ENCODE measurements around the gene ELMOD1. TPM values are rescaled to one million over a fixed set of nuclear protein-coding genes. Genes with fewer than 3 reads are reported as not detected.
"Not testable (repeated sequence)": the region's sequence is repeated elsewhere in the genome, so short reads cannot be mapped to it uniquely, and the experiment has no call there.

Gene ELMOD1
- total RNA-seq, 3 donors from 2014 or later = not detected

DNA sequence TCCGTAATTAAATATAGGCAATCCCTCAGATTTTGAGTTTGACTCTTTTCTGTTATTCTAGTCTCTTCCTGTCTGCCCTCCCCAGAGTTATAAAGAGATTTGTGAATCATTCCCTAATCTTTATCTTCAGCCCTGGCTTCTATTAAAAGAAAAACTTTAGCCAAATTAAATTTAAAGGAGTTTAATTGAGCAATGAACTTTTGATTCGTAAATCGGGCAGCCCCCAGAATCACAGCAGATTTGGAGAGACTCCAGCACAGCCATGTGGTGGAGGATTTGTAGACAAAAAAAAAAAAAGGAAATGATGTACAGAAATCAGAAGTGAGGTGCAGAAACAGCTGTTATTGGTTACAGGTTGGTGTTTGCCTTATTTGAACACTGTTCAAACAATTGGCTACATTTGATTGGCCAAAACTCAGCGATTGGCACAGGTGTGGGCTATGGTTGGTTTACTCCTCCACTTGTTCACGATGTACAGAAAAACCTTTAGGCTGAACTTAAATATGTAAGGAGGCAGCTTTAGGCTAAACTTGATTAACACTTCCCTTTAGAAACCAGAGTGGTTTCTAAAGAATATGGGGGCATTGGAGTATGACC is 23.1 kb upstream of the ELMOD1 start:
- Mint-ChIP-seq H3K36me3 (ENCODE audit: insufficient read depth) (no peaks in the 10 kb centered on the region), H3K4me3 (no peak overlapping the region)

DNA sequence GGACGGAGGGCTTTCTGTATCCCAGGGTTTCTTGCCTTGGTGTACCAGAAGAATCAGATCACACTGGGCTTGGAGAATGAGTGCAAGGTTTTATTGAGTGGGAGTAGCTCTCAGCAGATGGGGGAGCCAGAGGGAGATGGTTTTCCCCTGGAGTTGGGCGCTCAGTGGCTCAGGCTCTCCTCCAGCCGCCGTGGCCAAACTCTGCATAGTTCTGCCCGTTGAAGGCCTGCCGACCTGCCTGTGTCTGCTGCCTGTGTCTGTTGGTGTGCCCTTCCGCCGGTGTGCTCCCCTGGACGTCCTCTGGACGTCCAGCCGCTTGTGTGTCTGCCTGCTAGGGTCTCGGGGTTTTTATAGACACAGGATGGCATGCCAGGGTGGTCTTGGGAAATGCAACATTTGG is 20.9 kb upstream of the ELMOD1 start:
- peaks cover 23% of the 10 kb centered on the region for H3K4me1 Mint-ChIP-seq (ENCODE audit: low read depth)
- peaks cover 8% of the 10 kb centered on the region for H3K27me3 Mint-ChIP-seq (ENCODE audit: low read depth)
- no peaks in the 10 kb centered on the region for H3K9me3 Mint-ChIP-seq
- ATAC-seq (no peak), DNase-seq (no peak)
- no peak overlapping the region for H3K4me3 Mint-ChIP-seq
- H3K36me3 Mint-ChIP-seq (ENCODE audit: insufficient read depth) = no peaks in the 10 kb centered on the region

More for the DNA sequence above, 23.1 kb upstream of the ELMOD1 start:
- Mint-ChIP-seq H3K27me3 (ENCODE audit: low read depth) (peaks cover 3% of the 10 kb centered on the region), H3K9me3 (no peaks in the 10 kb centered on the region), H3K4me1 (ENCODE audit: low read depth) (peaks cover 40% of the 10 kb centered on the region)
- ATAC-seq (no peak), DNase-seq (no peak)

DNA sequence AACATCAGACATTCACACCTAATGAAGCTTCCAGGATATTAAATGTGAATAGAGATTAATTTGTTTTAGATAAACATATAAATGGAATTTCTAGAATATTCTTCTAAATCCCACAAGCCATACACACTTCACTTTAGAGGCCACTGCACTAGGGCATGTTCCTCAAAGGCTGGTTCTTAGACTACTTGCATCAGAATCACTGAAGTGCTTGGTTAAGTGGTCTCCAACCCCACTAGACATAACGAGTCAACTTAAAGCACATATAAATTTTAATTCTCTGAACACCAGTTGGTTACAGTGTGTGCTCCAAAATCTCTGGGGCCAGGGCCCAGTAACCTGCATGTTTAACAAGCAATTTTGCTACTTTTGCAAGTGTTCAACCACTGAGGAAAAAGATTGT is 17.5 kb upstream of the ELMOD1 start:
- peaks cover 8% of the 10 kb centered on the region for H3K27me3 Mint-ChIP-seq (ENCODE audit: low read depth)
- H3K4me1 Mint-ChIP-seq (ENCODE audit: low read depth) = no peaks in the 10 kb centered on the region
- no peak for ATAC-seq
- no peaks in the 10 kb centered on the region for H3K36me3 Mint-ChIP-seq (ENCODE audit: insufficient read depth)
- no peak overlapping the region for H3K4me3 Mint-ChIP-seq
- DNase-seq = no peak
- no peaks in the 10 kb centered on the region for H3K9me3 Mint-ChIP-seq

GRCh38 chr11:107576497-107577345 is 14.2 kb upstream of the ELMOD1 start:
- peaks cover 14% of the 10 kb centered on the region for H3K27me3 Mint-ChIP-seq (ENCODE audit: low read depth)
- ATAC-seq = peak in 1 of 2 donors; percentile 43
- not testable (repeated sequence) for H3K4me1 Mint-ChIP-seq (ENCODE audit: low read depth); H3K9me3 Mint-ChIP-seq; H3K36me3 Mint-ChIP-seq (ENCODE audit: insufficient read depth); H3K4me3 Mint-ChIP-seq
- DNase-seq = peak; percentile 54

DNA sequence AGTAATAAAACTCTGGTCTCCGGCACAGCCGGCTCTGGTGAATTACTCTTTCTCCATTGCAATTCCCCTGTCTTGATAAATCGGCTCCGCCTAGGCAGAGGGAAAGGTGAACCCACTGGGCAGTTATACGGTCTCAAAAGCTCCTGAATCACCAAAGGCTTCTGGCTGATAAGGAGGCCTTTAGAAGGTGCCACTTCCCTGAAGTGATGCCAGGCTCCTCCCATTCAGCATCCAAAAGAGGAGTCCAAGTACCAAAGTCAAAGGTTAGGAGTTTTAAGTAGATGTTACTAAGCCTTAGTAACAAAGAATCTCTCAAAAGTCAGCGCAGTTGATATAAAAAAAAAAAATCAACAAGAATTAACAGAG is 13.6 kb upstream of the ELMOD1 start:
- Mint-ChIP-seq H3K4me3 (no peak overlapping the region), H3K4me1 (ENCODE audit: low read depth) (no peaks in the 10 kb centered on the region), H3K36me3 (ENCODE audit: insufficient read depth) (no peaks in the 10 kb centered on the region), H3K9me3 (peaks cover 5% of the 10 kb centered on the region), H3K27me3 (ENCODE audit: low read depth) (peaks cover 12% of the 10 kb centered on the region)
- no peak for ATAC-seq
- DNase-seq = no peak

- H3K4me3 Mint-ChIP-seq = not testable (repeated sequence)
Observed at GRCh38 chr11:107579169-107579568, 11.8 kb upstream of the ELMOD1 start.

DNA sequence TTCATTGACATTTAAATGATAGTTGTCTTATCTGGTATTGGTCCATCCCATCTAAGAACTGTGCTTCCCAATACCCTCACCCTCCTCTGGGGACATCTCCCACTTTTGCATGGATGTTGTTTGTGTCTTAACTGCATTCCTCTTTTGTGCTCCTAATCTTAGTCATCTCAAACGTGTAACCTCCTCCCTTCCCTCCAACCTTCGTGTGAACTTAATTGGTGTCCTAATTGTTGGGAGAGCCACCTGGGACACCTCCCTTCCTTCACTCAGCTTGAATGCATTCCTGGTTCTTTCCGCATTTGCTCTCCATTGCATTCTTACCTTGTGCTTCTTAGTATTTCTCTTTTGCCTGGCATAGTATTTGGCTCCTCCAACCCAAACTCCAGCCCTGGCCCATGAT is 9.8 kb upstream of the ELMOD1 start:
- Mint-ChIP-seq H3K9me3 (peaks cover 5% of the 10 kb centered on the region), H3K36me3 (ENCODE audit: insufficient read depth) (no peaks in the 10 kb centered on the region), H3K27me3 (ENCODE audit: low read depth) (peaks cover 21% of the 10 kb centered on the region), H3K4me3 (no peak overlapping the region), H3K4me1 (ENCODE audit: low read depth) (no peaks in the 10 kb centered on the region)
- ATAC-seq (no peak), DNase-seq (no peak)

More at GRCh38 chr11:107579169-107579568, 11.8 kb upstream of the ELMOD1 start:
- not testable (repeated sequence) for H3K4me1 Mint-ChIP-seq (ENCODE audit: low read depth); H3K36me3 Mint-ChIP-seq (ENCODE audit: insufficient read depth); ATAC-seq; H3K9me3 Mint-ChIP-seq; DNase-seq
- peaks cover 11% of the 10 kb centered on the region for H3K27me3 Mint-ChIP-seq (ENCODE audit: low read depth)

- H3K4me3 Mint-ChIP-seq = no peak overlapping the region
- no peaks in the 10 kb centered on the region for H3K4me1 Mint-ChIP-seq (ENCODE audit: low read depth)
- DNase-seq = no peak
- H3K9me3 Mint-ChIP-seq = peaks cover 5% of the 10 kb centered on the region
- no peaks in the 10 kb centered on the region for H3K36me3 Mint-ChIP-seq (ENCODE audit: insufficient read depth)
- H3K27me3 Mint-ChIP-seq (ENCODE audit: low read depth) = peaks cover 46% of the 10 kb centered on the region
- peak; percentile 57 to 82 for ATAC-seq
Observed at GRCh38 chr11:107583629-107584195, 7.2 kb upstream of the ELMOD1 start.

DNA sequence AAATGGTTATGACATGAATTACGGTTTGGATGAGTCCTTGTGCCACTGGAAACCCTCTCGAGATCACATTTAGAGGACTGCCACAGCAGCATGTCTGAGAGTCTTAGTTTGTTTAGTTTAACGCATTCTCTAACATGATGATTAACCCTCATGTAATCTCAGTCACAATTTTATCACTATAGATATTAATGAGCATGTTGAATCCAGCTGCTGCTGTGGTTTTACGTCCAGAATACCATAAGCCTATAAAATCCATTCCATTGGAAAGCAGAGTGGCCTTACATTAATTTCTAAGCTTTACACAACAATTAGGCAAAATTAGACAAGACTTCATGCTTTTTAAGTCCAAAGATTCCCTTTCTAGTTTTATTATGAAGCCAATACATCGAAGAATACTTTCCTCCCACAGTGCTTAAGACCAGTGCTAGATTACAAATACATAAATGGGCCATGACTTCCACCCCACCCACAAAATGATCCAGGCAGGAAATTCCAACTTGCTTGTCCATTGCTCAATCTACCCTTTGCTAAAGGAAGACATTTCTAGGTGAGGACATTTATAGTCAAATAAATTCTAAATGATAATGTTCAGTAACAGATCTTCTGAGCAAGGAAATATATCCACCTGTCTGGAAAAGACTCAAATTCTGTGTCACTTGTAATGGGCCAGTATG is 3.5 kb upstream of the ELMOD1 start:
- DNase-seq (no peak), ATAC-seq (no peak)
- peaks cover 69% of the 10 kb centered on the region for H3K27me3 Mint-ChIP-seq (ENCODE audit: low read depth)
- H3K4me3 Mint-ChIP-seq = no peak overlapping the region
- no peaks in the 10 kb centered on the region for H3K36me3 Mint-ChIP-seq (ENCODE audit: insufficient read depth)
- H3K4me1 Mint-ChIP-seq (ENCODE audit: low read depth) = peaks cover 25% of the 10 kb centered on the region
- H3K9me3 Mint-ChIP-seq = no peaks in the 10 kb centered on the region

- peak; percentile 84 to 85 for ATAC-seq
- no peaks in the 10 kb centered on the region for H3K36me3 Mint-ChIP-seq (ENCODE audit: insufficient read depth)
- H3K9me3 Mint-ChIP-seq = no peaks in the 10 kb centered on the region
- H3K4me3 Mint-ChIP-seq = peak overlapping the region; percentile 78
- peaks cover 30% of the 10 kb centered on the region for H3K4me1 Mint-ChIP-seq (ENCODE audit: low read depth)
- peak; percentile 38 for DNase-seq
- H3K27me3 Mint-ChIP-seq (ENCODE audit: low read depth) = peaks cover 75% of the 10 kb centered on the region
Observed at GRCh38 chr11:107591378-107592230, 657 bp downstream of the ELMOD1 start.

- H3K4me3 Mint-ChIP-seq = peak overlapping the region; percentile 78
- no peak for DNase-seq
- H3K27me3 Mint-ChIP-seq (ENCODE audit: low read depth) = peaks cover 75% of the 10 kb centered on the region
- ATAC-seq = peak; percentile 12 to 24
- no peaks in the 10 kb centered on the region for H3K9me3 Mint-ChIP-seq
- peaks cover 30% of the 10 kb centered on the region for H3K4me1 Mint-ChIP-seq (ENCODE audit: low read depth)
- H3K36me3 Mint-ChIP-seq (ENCODE audit: insufficient read depth) = no peaks in the 10 kb centered on the region
Observed at GRCh38 chr11:107592231-107592590, 1.3 kb downstream of the ELMOD1 start.

DNA sequence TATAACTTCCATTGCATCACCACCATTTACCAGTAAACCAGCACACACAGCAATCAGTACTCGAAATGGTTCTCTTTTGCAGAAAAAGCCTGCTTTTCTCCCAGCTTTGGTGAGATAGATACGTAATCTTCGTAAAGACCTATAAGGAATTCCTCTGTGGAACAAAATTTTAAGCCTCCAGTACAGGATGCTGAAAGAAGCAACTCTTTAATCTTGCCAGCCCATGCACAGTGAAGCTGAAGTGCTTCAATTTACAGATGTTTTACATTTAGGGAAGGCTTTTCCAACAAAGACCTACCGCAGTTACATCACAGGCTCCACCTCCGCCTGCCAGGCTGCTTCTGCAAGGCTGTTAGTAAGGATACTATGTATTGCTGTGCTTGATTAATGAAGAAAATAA is 1.9 kb downstream of the ELMOD1 start:
- H3K4me1 Mint-ChIP-seq (ENCODE audit: low read depth) = peaks cover 30% of the 10 kb centered on the region
- H3K9me3 Mint-ChIP-seq = no peaks in the 10 kb centered on the region
- peaks cover 75% of the 10 kb centered on the region for H3K27me3 Mint-ChIP-seq (ENCODE audit: low read depth)
- no peak for ATAC-seq
- no peak for DNase-seq
- H3K36me3 Mint-ChIP-seq (ENCODE audit: insufficient read depth) = no peaks in the 10 kb centered on the region
- H3K4me3 Mint-ChIP-seq = no peak overlapping the region

DNA sequence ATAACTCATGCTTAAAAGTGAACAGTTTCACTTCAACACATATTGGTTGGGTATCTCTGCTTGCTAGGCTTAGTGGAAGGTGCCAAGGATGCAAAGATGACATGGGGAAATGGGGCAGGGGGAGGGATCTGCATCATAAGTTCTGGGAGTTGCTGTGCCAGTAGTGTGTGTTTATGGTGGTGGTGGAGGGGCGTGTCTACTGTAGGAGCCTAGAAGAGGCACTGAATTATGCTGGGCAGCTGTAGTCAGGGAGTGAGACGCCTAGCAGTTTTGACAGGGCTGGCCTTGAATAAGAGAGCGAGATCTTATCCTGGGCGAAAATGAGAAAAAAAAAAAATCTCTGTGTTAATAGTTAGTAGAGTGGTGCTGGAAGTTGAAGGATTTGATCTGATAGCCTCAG is 3.0 kb downstream of the ELMOD1 start:
- Mint-ChIP-seq H3K4me1 (ENCODE audit: low read depth) (peaks cover 30% of the 10 kb centered on the region), H3K9me3 (no peaks in the 10 kb centered on the region), H3K36me3 (ENCODE audit: insufficient read depth) (no peaks in the 10 kb centered on the region), H3K27me3 (ENCODE audit: low read depth) (peaks cover 74% of the 10 kb centered on the region), H3K4me3 (no peak overlapping the region)
- no peak for DNase-seq
- no peak for ATAC-seq

DNA sequence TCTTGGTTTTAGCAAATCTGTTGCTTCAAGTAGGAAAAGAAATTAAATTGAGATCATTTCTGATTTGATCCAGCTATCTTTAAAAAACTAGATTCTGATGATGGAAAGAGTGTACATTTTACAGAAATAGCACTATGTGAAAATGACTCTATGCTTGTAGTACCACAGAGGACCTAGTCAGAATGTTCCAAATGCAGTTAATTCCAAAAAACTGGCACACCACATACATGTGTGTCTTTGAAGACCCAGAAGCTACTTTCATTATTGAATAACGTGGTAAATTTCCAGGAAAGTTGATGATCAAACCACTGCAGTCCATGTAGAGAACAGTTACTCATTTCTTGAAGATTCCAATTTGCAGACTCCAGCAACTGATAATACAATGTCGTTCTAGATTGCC is 3.8 kb downstream of the ELMOD1 start:
- Mint-ChIP-seq H3K9me3 (no peaks in the 10 kb centered on the region), H3K4me1 (ENCODE audit: low read depth) (peaks cover 24% of the 10 kb centered on the region), H3K27me3 (ENCODE audit: low read depth) (peaks cover 68% of the 10 kb centered on the region), H3K36me3 (ENCODE audit: insufficient read depth) (no peaks in the 10 kb centered on the region), H3K4me3 (no peak overlapping the region)
- ATAC-seq (no peak), DNase-seq (no peak)

All from activated T-cell treated with anti-CD3 and anti-CD28 coated beads, Interleukin-2, amount 50 U/mL, for 4 hours (primary cell).